ENCODE results near the gene ERP29. TPM values are rescaled to one million over a fixed set of nuclear protein-coding genes. Genes with fewer than 3 reads are reported as not detected.
A peak's percentile ranks its signal among the peaks of the same experiment; 100 is the strongest.

ERP29 gene
- total RNA-seq, 1 donor from 2014 or later, result 93.8 TPM

- H4K20me1 ChIP-seq (ENCODE audit: insufficient read depth, low read length), result no peaks in the 10 kb centered on the region
- no peaks in the 10 kb centered on the region for H3K36me3 ChIP-seq (ENCODE audit: insufficient read depth, low read length)
- no peak overlapping the region for H3K27ac Mint-ChIP-seq (ENCODE audit: unreplicated experiment)
- H3K4me1 ChIP-seq (ENCODE audit: insufficient read depth, low read length), result no peaks in the 10 kb centered on the region
- H3K4me2 ChIP-seq (ENCODE audit: low read length), result no peak overlapping the region
- H3K9me3 Mint-ChIP-seq (ENCODE audit: unreplicated experiment), result peaks cover 4% of the 10 kb centered on the region
- H3K9me3 ChIP-seq (ENCODE audit: insufficient read depth, low read depth, low read length), result no peaks in the 10 kb centered on the region
- FAIRE-seq (peak; percentile 5), DNase-seq (ENCODE audit: low read depth) (no peak)
- peaks cover 1% of the 10 kb centered on the region for H3K4me1 Mint-ChIP-seq (ENCODE audit: low read depth, unreplicated experiment)
- H3K4me3 Mint-ChIP-seq (ENCODE audit: unreplicated experiment), result no peak overlapping the region
- TF ChIP-seq EZH2 (IDR thresholded peaks at IDR 0.05; ENCODE audit: insufficient read depth, low read length) (no peak), CTCF (IDR thresholded peaks at IDR 0.05; ENCODE audit: insufficient read depth, low read depth, low read length) (no peak)
- H3K79me2 ChIP-seq (ENCODE audit: insufficient read depth, low read length), result no peaks in the 10 kb centered on the region
- H3K4me3 ChIP-seq (ENCODE audit: insufficient read depth, low read depth, low read length), result no peak overlapping the region
- no peak overlapping the region for H3K27ac ChIP-seq (ENCODE audit: low read depth, low read length)
- H3K27me3 ChIP-seq (ENCODE audit: insufficient read depth, low read length), result no peaks in the 10 kb centered on the region
- H2AFZ ChIP-seq (ENCODE audit: low read depth, low read length), result no peak overlapping the region
- no peaks in the 10 kb centered on the region for H3K27me3 Mint-ChIP-seq (ENCODE audit: low read depth, unreplicated experiment)
- H3K9ac ChIP-seq (ENCODE audit: low read length), result no peak overlapping the region
- peaks cover 3% of the 10 kb centered on the region for H3K36me3 Mint-ChIP-seq (ENCODE audit: low read depth, unreplicated experiment)
Measured at GRCh38 chr12:111976860-111977259, 36.4 kb upstream of the ERP29 start.

GRCh38 chr12:111978545-111978944 is 34.7 kb upstream of the ERP29 start:
- no peak overlapping the region for H3K27ac Mint-ChIP-seq (ENCODE audit: unreplicated experiment)
- DNase-seq (ENCODE audit: low read depth), result no peak
- H3K4me3 Mint-ChIP-seq (ENCODE audit: unreplicated experiment), result no peak overlapping the region
- Histone ChIP-seq H3K9ac (ENCODE audit: low read length) (no peak overlapping the region), H3K4me1 (ENCODE audit: insufficient read depth, low read length) (no peaks in the 10 kb centered on the region), H3K27ac (ENCODE audit: low read depth, low read length) (no peak overlapping the region), H4K20me1 (ENCODE audit: insufficient read depth, low read length) (no peaks in the 10 kb centered on the region), H2AFZ (ENCODE audit: low read depth, low read length) (no peak overlapping the region), H3K9me3 (ENCODE audit: insufficient read depth, low read depth, low read length) (no peaks in the 10 kb centered on the region), H3K4me2 (ENCODE audit: low read length) (no peak overlapping the region), H3K36me3 (ENCODE audit: insufficient read depth, low read length) (no peaks in the 10 kb centered on the region), H3K27me3 (ENCODE audit: insufficient read depth, low read length) (no peaks in the 10 kb centered on the region), H3K79me2 (ENCODE audit: insufficient read depth, low read length) (no peaks in the 10 kb centered on the region), H3K4me3 (ENCODE audit: insufficient read depth, low read depth, low read length) (no peak overlapping the region)
- no peaks in the 10 kb centered on the region for H3K9me3 Mint-ChIP-seq (ENCODE audit: unreplicated experiment)
- peaks cover 3% of the 10 kb centered on the region for H3K36me3 Mint-ChIP-seq (ENCODE audit: low read depth, unreplicated experiment)
- no peaks in the 10 kb centered on the region for H3K27me3 Mint-ChIP-seq (ENCODE audit: low read depth, unreplicated experiment)
- no peak for FAIRE-seq
- H3K4me1 Mint-ChIP-seq (ENCODE audit: low read depth, unreplicated experiment), result peaks cover 5% of the 10 kb centered on the region
- TF ChIP-seq CTCF (IDR thresholded peaks at IDR 0.05; ENCODE audit: insufficient read depth, low read depth, low read length), result no peak
- no peak for TF ChIP-seq EZH2 (IDR thresholded peaks at IDR 0.05; ENCODE audit: insufficient read depth, low read length)

GRCh38 chr12:111980598-111980997 is 32.6 kb upstream of the ERP29 start:
- Mint-ChIP-seq H3K36me3 (ENCODE audit: low read depth, unreplicated experiment) (peaks cover 3% of the 10 kb centered on the region), H3K27ac (ENCODE audit: unreplicated experiment) (no peak overlapping the region), H3K9me3 (ENCODE audit: unreplicated experiment) (no peaks in the 10 kb centered on the region), H3K4me3 (ENCODE audit: unreplicated experiment) (no peak overlapping the region), H3K27me3 (ENCODE audit: low read depth, unreplicated experiment) (no peaks in the 10 kb centered on the region), H3K4me1 (ENCODE audit: low read depth, unreplicated experiment) (peaks cover 5% of the 10 kb centered on the region)
- H3K79me2 ChIP-seq (ENCODE audit: insufficient read depth, low read length), result no peaks in the 10 kb centered on the region
- no peak overlapping the region for H3K4me2 ChIP-seq (ENCODE audit: low read length)
- no peaks in the 10 kb centered on the region for H3K4me1 ChIP-seq (ENCODE audit: insufficient read depth, low read length)
- H2AFZ ChIP-seq (ENCODE audit: low read depth, low read length), result no peak overlapping the region
- FAIRE-seq (no peak), DNase-seq (ENCODE audit: low read depth) (no peak)
- no peaks in the 10 kb centered on the region for H3K27me3 ChIP-seq (ENCODE audit: insufficient read depth, low read length)
- H3K36me3 ChIP-seq (ENCODE audit: insufficient read depth, low read length), result no peaks in the 10 kb centered on the region
- no peak for TF ChIP-seq CTCF (IDR thresholded peaks at IDR 0.05; ENCODE audit: insufficient read depth, low read depth, low read length)
- TF ChIP-seq EZH2 (IDR thresholded peaks at IDR 0.05; ENCODE audit: insufficient read depth, low read length), result no peak
- no peak overlapping the region for H3K27ac ChIP-seq (ENCODE audit: low read depth, low read length)
- H3K9me3 ChIP-seq (ENCODE audit: insufficient read depth, low read depth, low read length), result no peaks in the 10 kb centered on the region
- H3K9ac ChIP-seq (ENCODE audit: low read length), result no peak overlapping the region
- H3K4me3 ChIP-seq (ENCODE audit: insufficient read depth, low read depth, low read length), result no peak overlapping the region
- no peaks in the 10 kb centered on the region for H4K20me1 ChIP-seq (ENCODE audit: insufficient read depth, low read length)

Measured in astrocyte (in vitro differentiated cells and primary cell).